Caco-2 (cell line): ENCODE data around the gene C9. TPM values are rescaled to one million over a fixed set of nuclear protein-coding genes. Genes with fewer than 3 reads are reported as not detected.

ENCODE experiments used
- BruUV-seq: library from RNA; stranded (reverse); fragments of 400-500 nt; replicated peaks from 2 replicates; lab custom pipeline; 2021; lab: Mats Ljungman, UMichigan
- CTCF ChIA-PET: fragments of 300-600 bp; sonication (Branson Sonifier 250); formaldehyde crosslinking; loops from one replicate; lab custom pipeline; 2022; ENCODE audit warnings: antibody characterized with exemption; lab: Charles Lee
- POLR2A ChIA-PET: fragments of 300-600 bp; sonication (Branson Sonifier 250); formaldehyde crosslinking; loops from one replicate; lab custom pipeline; 2022; ENCODE audit warnings: antibody characterized with exemption; lab: Charles Lee
- DNase-seq, 2 experiments: peaks; one replicate each; pipeline versions ENCODE4 v3.0.0 to v3.0.0-alpha.2; 2020 to 2022
- H3K27me3 ChIP-seq: replicated peaks from 2 replicates; pipeline ENCODE4 v1.6.0; 2011; ENCODE audit warnings: low read length; ENCODE audit not compliant: control insufficient read depth, insufficient read depth
- H3K36me3 ChIP-seq: 2 replicates; pipeline ENCODE4 v1.5.1; 2011; ENCODE audit warnings: low read length; ENCODE audit not compliant: control insufficient read depth, insufficient read depth
- H3K4me1 ChIP-seq: fragments of 250-450 bp; sonication (Bioruptor Pico); 2 replicates; pipeline ENCODE4 v1.5.1; 2020; ENCODE audit warnings: mild to moderate bottlenecking
- H3K4me3 ChIP-seq: 2 replicates; pipeline ENCODE4 v1.5.1; 2011; ENCODE audit warnings: low read depth, mild to moderate bottlenecking, control low read depth, low read length
- H3K9me3 ChIP-seq: fragments of 250-450 bp; sonication (Bioruptor Pico); 2 replicates; pipeline ENCODE4 v1.5.1; 2020; ENCODE audit warnings: mild to moderate bottlenecking, moderate library complexity
- H3K27ac Mint-ChIP-seq: one replicate; pipeline ENCODE4 v1.8.0; 2022; ENCODE audit warnings: mixed read lengths; ENCODE audit not compliant: unreplicated experiment
- H3K27me3 Mint-ChIP-seq: one replicate; pipeline ENCODE4 v1.8.0; 2022; ENCODE audit warnings: mixed read lengths; ENCODE audit not compliant: insufficient read depth, unreplicated experiment
- H3K36me3 Mint-ChIP-seq: one replicate; pipeline ENCODE4 v1.8.0; 2022; ENCODE audit warnings: mild to moderate bottlenecking, mixed read lengths; ENCODE audit not compliant: insufficient read depth, unreplicated experiment
- H3K4me1 Mint-ChIP-seq: one replicate; pipeline ENCODE4 v1.8.0; 2022; ENCODE audit warnings: low read depth, mixed read lengths; ENCODE audit not compliant: unreplicated experiment
- H3K4me3 Mint-ChIP-seq: one replicate; pipeline ENCODE4 v1.8.0; 2022; ENCODE audit warnings: mild to moderate bottlenecking, moderate library complexity, mixed read lengths; ENCODE audit not compliant: unreplicated experiment
- H3K9me3 Mint-ChIP-seq: one replicate; pipeline ENCODE4 v1.8.0; 2022; ENCODE audit warnings: mixed read lengths; ENCODE audit not compliant: unreplicated experiment
- intact Hi-C: fragments of 100-400 bp; cut with micrococcal nuclease; formaldehyde crosslinking; loops from one replicate; pipeline ENCODE4 v1.10.0; 2022; ENCODE audit not compliant: unreplicated experiment
- total RNA-seq: library from RNA; stranded (reverse); gene quantifications from 2 replicates; pipeline ENCODE4 v1.2.3, GENCODE V29; 2022
- TF ChIP-seq, protein P1 (sequence below), 2 experiments: fragments of 200-600 bp in 1 of 2; IDR thresholded peaks; 1 replicate in 1 of 2; 2 replicates in 1 of 2; pipeline versions ENCODE4 v1.5.1 to v1.8.0; 2011 to 2022; ENCODE audit warnings: antibody characterized with exemption in 1 of 2, control low read depth in 1 of 2, inconsistent platforms in 1 of 2, low read depth in 1 of 2, low read length in 1 of 2, mild to moderate bottlenecking in 1 of 2, moderate library complexity in 1 of 2; ENCODE audit not compliant: insufficient read depth in 1 of 2, severe bottlenecking in 1 of 2, unreplicated experiment in 1 of 2

C9 gene
- total RNA-seq, 1 experiment from 2014 or later: 0.41 TPM

DNA sequence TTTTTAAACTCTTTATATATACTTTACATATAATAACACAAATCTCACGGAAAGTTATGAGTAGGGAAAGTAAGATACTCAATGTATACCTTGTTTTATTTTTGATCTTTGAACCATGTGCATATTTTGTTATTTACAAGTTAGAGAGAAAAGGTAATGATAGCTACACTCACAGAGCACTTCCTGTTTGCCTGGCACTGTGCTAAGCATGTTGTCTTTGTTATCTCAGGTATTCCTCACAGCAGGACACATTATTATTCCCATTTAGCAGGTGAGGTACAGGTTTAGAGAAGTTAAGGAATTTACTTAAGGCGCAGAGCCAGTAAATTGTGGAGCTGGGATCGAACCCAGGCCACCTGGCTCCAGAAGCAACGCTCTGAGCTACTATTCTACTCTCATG is 3.0 kb downstream of the C9 start:
- Histone ChIP-seq H3K9me3 (no peaks in the 10 kb centered on the region), H3K27me3 (no peaks in the 10 kb centered on the region), H3K4me3 (no peak overlapping the region), H3K36me3 (no peaks in the 10 kb centered on the region), H3K4me1 (peaks cover 5% of the 10 kb centered on the region; the same call in 1 of the 2 replicates)
- ChIA-PET POLR2A (no interaction called here), CTCF (no interaction called here)
- Mint-ChIP-seq H3K27me3 (no peaks in the 10 kb centered on the region), H3K36me3 (peaks cover 12% of the 10 kb centered on the region), H3K4me1 (peaks cover 8% of the 10 kb centered on the region), H3K4me3 (no peak overlapping the region), H3K9me3 (peaks cover 23% of the 10 kb centered on the region), H3K27ac (no peak overlapping the region)
- intact Hi-C loops: no loop called here
- DNase-seq: no peak
- TF ChIP-seq, protein P1, sequence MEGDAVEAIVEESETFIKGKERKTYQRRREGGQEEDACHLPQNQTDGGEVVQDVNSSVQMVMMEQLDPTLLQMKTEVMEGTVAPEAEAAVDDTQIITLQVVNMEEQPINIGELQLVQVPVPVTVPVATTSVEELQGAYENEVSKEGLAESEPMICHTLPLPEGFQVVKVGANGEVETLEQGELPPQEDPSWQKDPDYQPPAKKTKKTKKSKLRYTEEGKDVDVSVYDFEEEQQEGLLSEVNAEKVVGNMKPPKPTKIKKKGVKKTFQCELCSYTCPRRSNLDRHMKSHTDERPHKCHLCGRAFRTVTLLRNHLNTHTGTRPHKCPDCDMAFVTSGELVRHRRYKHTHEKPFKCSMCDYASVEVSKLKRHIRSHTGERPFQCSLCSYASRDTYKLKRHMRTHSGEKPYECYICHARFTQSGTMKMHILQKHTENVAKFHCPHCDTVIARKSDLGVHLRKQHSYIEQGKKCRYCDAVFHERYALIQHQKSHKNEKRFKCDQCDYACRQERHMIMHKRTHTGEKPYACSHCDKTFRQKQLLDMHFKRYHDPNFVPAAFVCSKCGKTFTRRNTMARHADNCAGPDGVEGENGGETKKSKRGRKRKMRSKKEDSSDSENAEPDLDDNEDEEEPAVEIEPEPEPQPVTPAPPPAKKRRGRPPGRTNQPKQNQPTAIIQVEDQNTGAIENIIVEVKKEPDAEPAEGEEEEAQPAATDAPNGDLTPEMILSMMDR (IDR thresholded peaks at IDR 0.05; ENCODE audit: insufficient read depth in 1 of 2, low read depth in 1 of 2, low read length in 1 of 2, severe bottlenecking in 1 of 2, unreplicated experiment in 1 of 2): no peak
- BruUV-seq: no TSS peak

DNA sequence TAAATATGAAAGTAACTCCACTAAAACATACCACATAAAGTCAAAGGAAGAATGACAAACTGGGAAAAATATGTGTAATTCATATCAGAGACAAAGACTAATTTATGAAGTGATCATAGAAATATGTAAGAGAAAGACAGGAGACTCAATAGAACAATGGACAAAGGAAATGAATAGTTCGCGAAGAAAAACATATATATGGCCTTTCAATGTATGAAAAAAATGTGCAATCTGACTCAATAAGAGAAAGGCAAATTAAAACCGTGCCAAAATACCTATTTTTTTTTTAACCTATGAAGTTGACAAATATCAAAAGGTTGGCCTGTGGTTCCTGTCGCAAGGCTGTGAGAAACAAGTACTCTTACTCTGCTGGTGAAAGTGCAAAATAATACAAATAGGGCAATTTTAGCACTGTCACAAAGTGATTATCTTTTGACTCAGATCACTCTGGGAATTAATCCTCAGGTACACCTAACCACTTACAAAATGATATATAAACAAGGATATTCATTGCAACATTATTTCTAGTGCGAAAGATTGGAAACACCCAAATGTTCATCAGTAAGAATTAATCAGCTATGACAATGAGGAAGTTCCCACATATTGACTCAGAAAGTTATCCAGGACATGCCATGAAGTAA is 3.7 kb downstream of the C9 start:
- peaks cover 23% of the 10 kb centered on the region for H3K9me3 Mint-ChIP-seq
- TF ChIP-seq, protein P1 (IDR thresholded peaks at IDR 0.05; ENCODE audit: insufficient read depth in 1 of 2, low read depth in 1 of 2, low read length in 1 of 2, severe bottlenecking in 1 of 2, unreplicated experiment in 1 of 2): no peak
- intact Hi-C loops: no loop called here
- H3K27me3 Mint-ChIP-seq: no peaks in the 10 kb centered on the region
- H3K4me1 ChIP-seq: peaks cover 5% of the 10 kb centered on the region; the same call in 1 of the 2 replicates
- H3K9me3 ChIP-seq: no peaks in the 10 kb centered on the region
- H3K27ac Mint-ChIP-seq: no peak overlapping the region
- H3K4me3 Mint-ChIP-seq: no peak overlapping the region
- peaks cover 6% of the 10 kb centered on the region for H3K36me3 Mint-ChIP-seq
- no TSS peak for BruUV-seq
- H3K4me3 ChIP-seq: no peak overlapping the region
- H3K36me3 ChIP-seq: no peaks in the 10 kb centered on the region
- ChIA-PET POLR2A (no interaction called here), CTCF (no interaction called here)
- no peaks in the 10 kb centered on the region for H3K27me3 ChIP-seq
- peaks cover 7% of the 10 kb centered on the region for H3K4me1 Mint-ChIP-seq
- DNase-seq: no peak

DNA sequence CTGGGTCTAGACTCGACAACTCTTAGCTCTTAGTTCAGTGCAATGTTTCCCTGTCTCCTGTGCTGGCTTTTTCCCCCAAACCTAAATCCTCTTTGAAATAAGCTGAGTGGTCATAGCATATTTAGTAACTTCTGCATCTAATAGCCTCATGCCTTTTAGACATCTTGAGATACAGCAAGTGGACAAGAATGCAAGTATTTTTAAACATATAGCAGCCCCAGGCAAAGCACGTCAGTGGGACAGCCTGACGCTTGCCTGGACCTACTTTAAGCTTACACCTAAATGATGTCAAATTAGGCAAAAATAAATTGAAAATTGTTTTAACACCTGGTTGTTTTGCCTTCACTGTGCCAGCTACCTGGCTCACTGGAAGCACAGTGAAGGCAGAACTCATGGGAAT is 8.0 kb downstream of the C9 start:
- CTCF ChIA-PET: no interaction called here
- POLR2A ChIA-PET: no interaction called here
- Histone ChIP-seq H3K4me1 (no peaks in the 10 kb centered on the region), H3K4me3 (no peak overlapping the region), H3K9me3 (peaks cover 8% of the 10 kb centered on the region; the same call in 1 of the 2 replicates), H3K36me3 (no peaks in the 10 kb centered on the region), H3K27me3 (no peaks in the 10 kb centered on the region)
- Mint-ChIP-seq H3K27ac (no peak overlapping the region), H3K36me3 (no peaks in the 10 kb centered on the region), H3K9me3 (peaks cover 40% of the 10 kb centered on the region), H3K4me3 (no peak overlapping the region), H3K4me1 (peaks cover 7% of the 10 kb centered on the region), H3K27me3 (no peaks in the 10 kb centered on the region)
- TF ChIP-seq, protein P1 (IDR thresholded peaks at IDR 0.05; ENCODE audit: insufficient read depth in 1 of 2, low read depth in 1 of 2, low read length in 1 of 2, severe bottlenecking in 1 of 2, unreplicated experiment in 1 of 2): no peak
- intact Hi-C loops: no loop called here
- no peak for DNase-seq
- no TSS peak for BruUV-seq
